GM19023 (cell line): ENCODE measurements around the gene NDUFAF8.

Experiments
- ATAC-seq: cut with Tn5 transposase; IDR thresholded peaks from one replicate; pipeline ENCODE4 v1.9.1; 2021; ENCODE audit warnings: mild to moderate bottlenecking, moderate library complexity; ENCODE audit not compliant: unreplicated experiment

The NDUFAF8 gene, protein sequence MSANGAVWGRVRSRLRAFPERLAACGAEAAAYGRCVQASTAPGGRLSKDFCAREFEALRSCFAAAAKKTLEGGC

DNA sequence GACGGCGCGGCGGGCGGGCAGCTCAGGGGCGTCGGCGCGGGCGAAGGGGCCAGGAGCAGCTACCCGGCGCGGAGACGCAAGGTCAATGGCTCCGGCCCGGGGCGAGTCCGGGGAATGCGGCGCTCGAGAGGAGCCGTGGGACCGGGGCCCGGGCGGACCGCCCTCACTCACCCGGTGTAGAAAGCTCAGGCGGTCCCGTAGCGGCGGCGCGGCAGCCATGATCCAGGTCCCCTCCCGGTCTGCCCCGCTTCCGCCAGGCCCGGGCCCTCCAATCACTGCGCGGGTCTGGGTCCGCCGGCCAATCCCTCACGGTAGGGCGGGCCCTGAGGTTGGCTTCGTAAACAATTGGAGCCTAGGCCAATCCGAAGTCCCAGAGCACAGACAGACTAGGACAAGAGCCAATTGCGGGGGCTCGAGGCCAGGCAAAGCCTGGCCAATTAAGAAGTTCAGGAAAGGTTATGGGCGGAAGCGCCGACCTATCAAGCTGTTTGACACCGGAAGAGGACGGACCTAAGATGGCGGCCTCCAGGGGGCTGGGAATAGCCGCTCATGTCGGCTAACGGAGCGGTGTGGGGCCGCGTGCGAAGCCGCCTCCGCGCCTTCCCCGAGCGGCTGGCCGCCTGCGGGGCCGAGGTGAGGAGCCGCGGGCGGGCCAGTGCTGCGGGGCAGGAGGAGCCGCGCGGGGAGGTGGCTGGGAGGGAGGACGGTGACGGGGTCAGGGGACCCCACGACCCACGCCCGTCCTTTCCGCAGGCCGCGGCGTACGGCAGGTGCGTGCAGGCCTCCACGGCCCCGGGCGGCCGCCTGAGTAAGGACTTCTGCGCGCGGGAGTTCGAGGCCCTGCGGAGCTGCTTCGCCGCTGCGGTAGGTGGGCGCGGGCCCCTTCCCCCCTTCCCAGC is at the start of gene NDUFAF8, which contains the start of gene TEPSIN:
Gene NDUFAF8 (plus strand): TSS at position 504 of the 899 bp plus-strand sequence. CDS start 46 bp downstream, at position 550.
Gene TEPSIN (minus strand): TSS at position 241 of the 899 bp plus-strand sequence. CDS start 22 bp downstream, at position 219.
- ATAC-seq = peak; percentile 94

DNA sequence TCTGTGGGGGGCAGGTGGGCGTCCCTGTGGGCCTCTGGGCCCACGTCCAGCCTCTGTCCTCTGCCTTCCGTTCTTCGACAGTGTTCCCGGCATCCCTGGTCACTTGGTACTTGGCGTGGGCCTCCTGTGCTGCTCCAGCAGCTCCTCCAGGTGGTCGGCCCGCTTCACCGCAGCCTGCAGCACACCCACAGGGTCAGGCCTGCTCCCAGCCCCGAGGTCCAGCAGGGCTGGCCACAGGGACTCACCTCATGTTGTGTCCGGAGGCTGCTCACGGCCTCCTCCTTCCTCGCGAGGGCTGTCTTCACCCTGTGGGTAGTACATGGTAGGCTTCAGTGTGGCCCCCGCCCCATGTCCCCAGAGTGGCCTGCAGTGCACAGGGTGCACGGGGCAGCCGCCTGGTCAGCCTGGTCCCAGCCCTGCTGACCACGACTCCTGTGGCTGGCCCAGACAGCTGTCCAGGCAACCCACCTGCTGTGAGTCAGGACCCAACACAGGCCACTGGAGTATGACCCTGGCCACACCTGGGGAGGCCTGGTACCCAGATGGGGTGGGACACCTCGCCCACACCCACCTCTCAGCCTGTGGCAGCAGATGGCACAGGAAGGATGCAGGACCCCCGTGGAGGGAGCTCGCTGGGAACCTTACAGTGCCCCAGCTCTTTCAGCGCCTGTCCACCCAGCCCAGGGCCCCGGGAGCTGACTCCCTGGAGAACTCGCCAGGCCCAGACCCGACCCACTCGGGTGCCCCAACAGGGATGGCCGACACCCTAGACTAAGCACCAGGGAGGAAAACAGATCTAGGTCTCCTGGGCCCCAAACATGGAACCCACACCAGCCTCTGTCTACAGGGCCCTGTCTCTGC is 49.2 kb upstream of the NDUFAF8 start:
- ATAC-seq = no peak

DNA sequence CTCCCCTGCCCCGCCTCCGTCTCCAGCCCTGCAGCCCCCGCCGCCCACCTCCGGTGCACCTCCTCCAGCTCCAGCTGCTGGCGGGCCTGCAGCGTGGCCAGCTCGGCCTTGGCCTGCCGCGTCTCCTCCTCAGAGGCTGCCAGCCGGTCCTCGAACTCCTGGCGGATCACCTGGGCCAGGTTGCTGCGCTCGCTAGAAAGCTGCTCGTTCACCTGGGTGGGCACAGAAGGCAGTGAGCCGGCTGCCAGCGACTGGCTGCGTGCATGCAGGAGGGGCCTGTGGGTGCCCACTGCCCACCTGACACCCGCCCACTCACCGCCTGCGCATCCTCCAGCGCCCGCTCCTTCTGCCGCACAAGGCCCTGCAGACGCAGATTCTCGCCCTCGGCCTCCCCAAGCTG is 48.5 kb upstream of the NDUFAF8 start:
- no peak for ATAC-seq

DNA sequence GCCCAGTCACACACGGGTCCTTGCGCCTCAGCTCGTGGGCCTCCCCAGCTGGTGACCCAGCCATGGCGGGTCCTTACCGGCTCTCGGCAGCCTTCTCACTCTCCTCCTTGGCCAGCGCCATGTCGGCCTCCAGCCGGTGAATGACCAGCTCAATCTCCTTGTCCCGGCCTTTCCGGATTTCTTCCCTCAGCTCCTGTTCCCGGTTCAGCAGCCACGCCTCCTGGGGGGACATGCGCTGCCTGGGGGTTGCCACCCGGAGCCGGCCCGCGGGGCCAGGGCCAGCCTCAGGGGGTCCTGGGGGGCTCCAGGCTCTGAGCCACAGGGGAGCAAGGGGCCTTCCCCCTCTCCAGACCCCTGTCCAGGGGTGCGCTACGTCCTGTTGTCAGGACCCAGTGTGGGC is 48.0 kb upstream of the NDUFAF8 start:
- no peak for ATAC-seq

DNA sequence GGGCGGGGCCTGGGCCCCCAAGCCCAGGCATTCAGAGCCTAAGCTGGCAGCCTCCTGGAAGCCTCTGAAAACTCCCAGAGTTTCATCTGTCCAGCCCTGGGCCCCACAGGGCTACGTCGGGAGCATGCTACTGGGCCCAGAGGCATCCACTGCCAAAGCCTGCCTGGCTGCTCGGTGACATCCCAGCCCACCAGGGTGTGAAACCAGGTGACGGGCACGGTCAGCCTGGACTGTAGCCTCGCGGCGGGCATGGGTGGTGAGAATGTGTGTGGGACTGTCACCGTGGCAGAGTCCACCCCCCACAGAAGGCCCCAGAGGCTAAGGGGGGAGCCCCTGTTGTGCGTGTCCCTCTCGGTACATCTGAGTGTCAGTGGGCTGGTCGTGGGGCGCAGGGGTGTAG is 47.5 kb upstream of the NDUFAF8 start:
- ATAC-seq = no peak

DNA sequence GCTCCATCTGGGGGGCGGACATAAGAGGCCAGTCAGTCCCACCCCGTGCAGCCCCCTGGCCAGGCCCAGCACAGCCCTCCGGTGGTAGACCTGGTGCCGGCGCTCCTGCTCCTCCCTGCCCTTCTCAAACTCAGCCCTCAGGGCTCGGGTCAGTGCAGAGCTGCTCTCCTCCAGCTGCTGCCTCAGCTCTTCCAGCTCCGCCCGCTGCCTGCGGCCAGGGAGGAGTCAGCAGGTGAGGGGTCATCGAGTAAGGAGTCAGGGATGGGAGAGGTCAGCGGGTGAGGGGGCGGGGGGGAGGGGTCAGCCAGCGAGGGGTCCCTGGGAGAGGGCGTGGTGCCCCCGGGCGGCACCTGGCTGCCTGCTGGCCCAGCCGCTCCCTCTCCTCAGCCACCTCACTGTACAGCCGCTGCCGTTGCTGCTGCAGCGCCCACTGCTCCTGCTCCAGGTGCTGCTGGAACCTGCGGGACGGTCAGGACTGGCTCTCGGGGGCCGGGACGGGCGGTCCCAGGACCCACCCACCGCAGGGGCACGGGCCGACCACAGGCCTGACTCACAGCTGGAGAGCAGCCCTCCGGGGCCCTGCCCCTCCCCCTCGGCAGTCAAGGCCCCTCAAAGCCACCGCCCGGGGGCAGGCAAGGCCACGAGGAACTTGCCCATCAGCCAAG is 46.6 kb upstream of the NDUFAF8 start:
- ATAC-seq = no peak

DNA sequence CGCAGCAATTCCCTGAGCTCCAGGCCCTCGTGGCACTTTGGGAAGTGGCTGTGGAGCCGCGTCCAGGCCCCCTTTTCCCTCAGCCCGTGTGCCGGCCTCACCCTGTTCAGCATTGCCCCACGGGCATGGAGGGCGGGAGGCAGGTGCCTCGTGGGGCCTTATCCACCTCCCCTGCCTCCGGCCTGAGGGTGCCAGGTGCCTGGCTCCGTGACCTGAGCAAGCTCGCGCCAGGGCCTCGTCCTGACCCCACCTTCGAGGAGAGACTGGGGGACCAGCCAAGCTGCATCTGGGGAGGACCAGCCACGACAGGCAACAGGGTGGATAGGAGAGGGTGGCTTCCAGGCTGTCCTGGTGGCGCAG is 46.1 kb upstream of the NDUFAF8 start:
- no peak for ATAC-seq

DNA sequence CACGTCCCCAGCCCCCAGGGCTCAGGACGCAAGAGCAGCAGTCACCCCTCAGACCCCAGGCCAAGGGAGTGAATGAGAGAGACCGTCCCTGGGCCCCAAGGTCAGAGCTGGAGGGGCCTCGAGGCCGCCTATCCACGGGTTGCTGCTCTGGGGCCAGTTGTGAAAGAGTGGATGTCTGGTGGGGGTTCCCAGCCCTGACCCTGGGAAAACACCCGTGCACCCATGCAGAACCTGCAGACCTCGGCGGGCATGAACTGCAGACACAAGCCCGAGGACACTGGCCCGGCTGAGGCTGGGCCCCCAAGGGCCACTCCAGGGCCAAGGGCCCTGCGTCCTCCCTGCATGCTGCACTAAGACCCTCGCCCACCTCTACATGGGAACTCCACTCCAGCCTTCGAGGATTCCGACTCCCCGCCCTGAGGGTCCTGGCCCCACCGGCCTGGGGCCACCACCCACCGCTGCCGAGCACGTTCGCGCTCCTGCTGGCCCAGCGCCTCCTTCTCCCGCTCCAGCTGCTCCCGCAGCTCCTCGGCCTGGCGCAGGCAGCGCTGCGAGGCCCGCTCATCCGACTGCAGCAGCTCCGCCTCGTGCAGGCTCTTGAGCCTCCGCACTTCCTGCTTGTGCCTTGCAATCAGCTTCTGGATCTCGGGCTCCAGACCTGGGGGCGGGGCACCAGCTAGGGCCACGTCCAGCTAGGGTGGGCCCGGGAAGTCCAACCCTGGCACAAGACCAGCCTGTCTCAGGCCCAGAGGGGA is 45.5 kb upstream of the NDUFAF8 start:
- no peak for ATAC-seq

DNA sequence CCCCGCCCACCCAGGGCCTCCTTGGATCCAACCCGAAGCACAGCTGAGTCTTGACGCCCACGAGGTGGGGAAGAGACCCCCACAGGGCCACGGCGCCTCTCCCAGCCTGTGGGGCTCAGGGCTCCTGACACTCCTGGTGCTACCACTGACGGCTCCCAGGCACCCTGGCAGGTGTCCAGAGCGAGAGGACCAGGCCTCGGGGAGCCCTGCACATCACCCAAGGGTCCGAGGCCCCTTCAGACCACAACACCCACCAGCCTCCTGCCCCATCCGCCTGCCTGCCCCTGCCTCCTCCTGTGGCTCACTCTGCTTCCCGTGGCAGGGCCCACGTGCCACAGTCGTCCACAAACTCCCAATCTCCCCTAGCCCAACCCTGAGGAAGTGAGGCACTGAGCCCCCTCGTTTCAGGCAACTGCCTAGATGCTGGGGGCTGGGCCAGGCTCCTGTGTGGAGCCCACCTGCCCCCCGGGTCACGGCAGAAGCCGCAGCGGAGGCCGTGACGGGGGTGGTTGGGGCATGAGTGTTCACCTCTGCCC is 44.8 kb upstream of the NDUFAF8 start:
- ATAC-seq = no peak

DNA sequence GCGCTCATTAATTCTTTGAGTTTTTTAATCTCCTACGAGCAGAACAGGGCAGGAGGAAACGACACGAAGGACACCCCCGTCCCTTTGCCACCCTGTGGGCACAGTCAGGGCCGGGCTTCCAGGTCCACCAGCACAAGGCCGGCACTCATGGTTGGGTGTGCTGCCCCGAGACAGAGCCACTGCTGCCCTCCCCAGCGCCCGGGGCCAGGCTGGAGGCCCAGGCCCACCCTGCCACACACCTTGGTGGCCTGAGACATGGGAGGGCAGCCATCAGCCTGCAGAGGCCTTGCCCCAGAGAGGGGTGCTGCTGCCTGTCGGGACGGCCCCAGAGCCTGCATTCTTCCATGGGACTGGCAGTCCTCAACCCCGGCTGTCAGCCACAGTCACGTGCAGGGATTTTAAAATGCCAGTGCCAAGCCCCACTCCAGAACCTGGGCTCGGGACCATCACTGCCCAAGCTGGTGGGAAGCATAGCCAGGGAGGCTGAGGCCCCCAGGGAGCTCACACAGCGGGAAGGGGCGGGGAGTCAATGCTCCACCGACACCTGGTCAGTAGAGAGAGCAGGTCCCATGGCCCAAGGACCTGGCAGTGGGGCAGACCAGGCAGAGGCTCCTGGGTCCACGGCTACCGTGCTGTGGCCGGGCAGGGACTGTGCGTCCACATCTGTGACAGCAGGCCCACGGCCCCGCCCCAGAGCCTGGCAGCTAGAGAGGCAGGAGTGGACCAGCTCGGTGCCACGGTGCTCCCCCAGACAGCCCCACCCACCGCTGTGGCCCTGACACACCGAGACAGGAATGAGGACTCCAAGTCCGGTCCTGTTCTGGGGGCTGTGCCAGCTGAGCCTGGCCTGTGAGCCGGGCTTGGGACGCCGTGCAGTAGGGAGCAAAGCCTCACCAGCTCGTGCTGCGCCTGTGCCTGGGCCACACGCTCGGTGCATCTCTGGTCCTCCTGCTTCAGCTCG is 43.9 kb upstream of the NDUFAF8 start:
- ATAC-seq = no peak

DNA sequence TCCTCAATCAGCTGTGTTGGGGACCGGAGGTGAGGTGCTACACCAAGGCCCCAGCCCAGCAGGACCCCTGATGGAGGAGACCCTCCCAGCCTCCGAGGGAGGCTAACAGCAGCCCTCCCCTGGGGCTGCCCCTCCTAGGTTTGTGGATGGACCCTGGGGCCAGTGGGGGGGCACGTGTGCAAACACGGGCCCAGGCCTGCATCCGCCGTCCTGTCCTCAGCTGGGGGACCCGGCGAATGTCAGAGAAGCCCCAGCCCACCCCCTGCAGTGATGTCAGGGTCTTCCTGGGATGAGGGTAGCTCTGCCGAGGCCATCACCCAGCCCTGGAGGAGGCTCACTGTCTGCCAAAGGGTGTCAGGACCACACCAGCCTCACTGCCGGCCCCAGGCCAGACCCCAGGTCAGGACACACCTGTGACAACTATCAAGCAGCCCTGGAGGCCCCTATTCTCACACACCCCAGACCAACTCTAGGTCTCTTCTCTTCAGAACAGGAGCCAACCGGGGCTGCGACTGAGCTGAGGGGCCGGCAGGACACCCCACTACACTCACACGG is 43.1 kb upstream of the NDUFAF8 start:
- no peak for ATAC-seq

DNA sequence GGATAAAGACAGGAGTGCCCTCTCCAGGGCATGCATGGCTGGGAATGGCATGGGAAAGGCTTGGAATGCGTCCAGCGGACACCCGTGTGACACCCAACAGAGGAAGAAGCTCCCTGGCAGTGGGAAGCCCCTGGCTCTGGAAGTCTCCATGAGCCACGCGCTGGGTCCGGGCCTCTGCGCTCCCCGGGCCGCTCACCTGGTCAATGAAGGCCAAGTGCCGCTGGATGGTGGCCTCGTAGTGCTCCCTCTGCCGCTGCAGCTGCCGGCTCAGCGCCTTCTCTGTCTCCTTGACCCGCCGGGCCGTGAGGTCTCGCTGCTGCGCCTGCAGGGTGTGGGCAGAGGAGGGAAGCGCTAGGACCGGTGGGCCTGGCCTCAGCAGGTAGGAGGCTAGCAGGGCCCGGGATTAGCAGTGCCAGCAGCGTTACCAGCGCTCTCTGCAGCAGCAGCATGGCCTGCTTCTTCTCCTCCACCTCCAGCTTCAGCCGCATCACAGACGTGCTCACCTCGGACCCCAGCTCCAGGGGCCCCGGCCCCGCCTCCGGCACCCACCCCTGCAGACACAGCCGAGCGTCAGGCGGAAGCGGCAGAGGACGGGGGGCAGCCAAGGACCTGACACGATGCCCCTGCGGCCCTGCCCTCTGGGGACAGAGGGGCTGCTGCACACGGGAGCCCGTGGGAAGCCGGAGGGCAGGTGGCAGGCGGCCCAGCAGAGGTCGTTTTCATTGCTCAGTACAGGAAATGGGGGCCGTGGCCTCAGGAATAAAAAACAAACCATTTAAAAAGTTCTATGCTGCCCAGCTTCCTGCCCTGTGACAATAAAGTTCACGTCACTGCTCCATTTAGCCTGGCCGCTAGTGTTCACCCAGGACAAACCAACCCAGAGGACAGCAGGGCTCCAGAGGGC is 42.4 kb upstream of the NDUFAF8 start:
- ATAC-seq = no peak

DNA sequence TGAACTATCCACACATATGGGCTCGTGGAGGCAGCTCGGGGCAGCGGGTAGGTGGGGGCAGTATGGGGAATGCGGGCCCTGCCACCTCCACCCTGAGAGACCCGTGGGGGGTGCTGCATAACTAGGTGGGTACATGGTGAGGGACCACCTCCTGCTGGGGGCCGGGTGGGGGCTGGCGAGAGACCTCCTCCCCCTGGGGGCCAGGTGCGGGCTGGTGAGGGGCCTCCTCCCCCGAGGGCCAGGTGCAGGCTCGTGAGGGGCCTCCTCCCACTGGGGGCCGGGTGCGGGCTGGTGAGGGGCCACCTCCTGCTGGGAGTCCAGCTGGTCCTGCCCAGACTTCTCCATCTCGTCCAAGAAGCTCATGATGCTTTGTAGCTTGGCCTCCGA is 41.7 kb upstream of the NDUFAF8 start:
- no peak for ATAC-seq

DNA sequence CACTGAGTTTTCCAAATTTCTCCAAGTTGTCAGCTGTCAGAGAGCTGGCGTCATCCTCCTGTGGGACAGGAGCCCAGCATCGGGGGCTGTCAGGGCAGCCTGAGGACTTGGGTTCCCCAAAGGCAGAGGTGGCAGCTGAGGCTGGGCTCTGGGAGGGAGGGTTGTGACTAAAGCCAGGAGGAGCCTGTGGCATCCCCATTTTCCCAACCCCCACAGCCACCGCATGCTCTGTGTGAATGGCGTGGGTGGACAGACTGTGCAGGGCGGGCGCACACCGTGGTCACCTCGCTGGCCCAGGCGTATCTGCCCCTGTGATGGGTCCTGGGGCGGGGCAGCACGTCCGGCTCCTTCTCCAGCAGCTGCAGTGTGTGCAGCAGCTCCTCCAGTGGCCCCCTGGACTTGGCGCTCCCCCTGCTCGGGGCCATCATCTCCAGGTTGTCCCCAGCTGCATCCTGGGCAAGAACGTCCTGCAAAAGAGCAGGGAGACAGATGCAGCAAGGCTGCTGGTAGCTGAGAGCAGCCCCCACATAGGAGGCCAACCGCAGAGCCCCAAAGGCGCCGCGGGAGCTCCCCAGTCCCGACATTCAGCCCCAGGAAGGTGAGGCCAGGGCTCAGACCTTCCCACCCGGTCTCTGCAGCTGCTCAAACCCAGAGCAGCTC is 41.2 kb upstream of the NDUFAF8 start:
- no peak for ATAC-seq

DNA sequence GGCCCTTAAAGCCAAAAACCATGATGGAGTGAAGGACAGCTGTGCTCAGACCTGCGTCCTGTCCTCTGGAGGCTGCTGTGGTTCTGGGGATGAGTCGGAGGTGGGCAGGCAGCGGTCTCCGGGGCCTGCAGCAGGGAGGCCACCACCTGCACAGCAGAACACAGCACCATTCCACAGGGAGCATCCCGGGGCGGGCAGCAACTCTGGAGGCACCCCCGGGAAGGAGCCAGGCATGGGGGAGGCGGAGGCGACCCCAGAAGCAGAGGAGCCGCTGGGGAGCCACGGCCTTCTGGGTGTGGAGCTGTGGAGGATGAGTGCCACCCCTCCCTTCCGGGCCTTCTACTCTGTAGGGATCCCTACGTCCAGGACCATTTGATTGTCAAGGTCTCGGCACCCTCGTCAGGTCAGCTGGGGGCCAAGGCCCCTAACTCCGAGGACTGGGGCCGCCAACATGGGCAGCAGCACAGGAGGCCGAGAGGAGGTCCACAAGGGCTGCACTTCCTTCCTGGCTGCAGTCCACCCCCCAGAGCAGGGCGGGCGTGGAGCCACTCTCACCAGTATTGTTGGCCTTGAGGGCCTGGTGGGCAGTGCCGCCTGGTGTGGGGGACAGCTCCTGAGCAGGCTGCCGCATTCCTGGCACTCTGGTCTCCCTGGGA is 40.2 kb upstream of the NDUFAF8 start:
- no peak for ATAC-seq

DNA sequence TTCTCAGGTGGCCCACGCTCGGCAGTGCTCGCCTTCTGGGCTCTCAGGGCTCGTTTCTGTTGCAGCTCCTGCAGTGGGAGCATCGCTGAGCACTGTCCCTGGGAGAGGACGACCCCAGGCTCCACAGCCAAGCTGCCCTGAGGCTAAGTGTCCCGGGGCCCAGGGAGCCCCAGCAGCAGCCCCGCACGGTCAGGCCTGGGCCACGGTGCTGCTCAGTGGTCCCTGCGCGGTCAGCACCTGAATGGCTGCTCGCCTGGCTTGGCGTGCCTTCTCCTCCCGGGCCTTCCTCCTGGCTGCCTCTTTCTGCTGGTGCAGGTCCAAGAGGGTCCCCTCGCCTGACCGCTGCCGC is 39.7 kb upstream of the NDUFAF8 start:
- no peak for ATAC-seq

DNA sequence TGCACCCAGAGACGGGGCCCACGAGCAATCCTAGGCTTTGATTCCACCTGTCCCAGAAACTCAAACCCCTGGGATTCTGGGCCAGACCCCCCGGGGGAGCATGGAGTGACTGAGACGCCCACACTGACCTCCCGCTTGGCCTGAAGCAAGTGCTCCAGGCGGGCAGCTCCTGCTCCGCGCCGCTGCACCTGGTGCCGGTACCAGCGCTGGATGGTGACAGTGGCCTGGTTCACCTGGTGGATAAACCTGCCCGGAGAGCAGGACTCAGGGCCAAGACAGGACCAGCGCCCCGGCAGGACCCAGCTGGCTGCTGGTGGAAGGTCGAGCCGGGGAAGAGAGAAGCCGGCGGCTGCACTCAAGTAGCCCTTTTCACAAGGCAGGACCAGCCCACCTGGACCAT is 38.9 kb upstream of the NDUFAF8 start:
- ATAC-seq = no peak
